GM21390 (cell line): ENCODE data around the gene PIAS4.

Experiments used
- ATAC-seq: cut with Tn5 transposase; IDR thresholded peaks from one replicate; pipeline ENCODE4 v1.9.1; 2021; ENCODE audit not compliant: unreplicated experiment

The PIAS4 gene

GRCh38 chr19:4042064-4042730 is 34.7 kb downstream of the PIAS4 start:
- no peak for ATAC-seq

GRCh38 chr19:4042731-4043082 is 35.2 kb downstream of the PIAS4 start:
- ATAC-seq: no peak

- ATAC-seq: no peak
These were observed 35.9 kb downstream of the PIAS4 start for GRCh38 chr19:4043401-4043800.

GRCh38 chr19:4043966-4044715 is 36.6 kb downstream of the PIAS4 start:
- no peak for ATAC-seq

- ATAC-seq: no peak
These were observed 37.5 kb downstream of the PIAS4 start for GRCh38 chr19:4044990-4045465.

- ATAC-seq: no peak
These were observed 38.2 kb downstream of the PIAS4 start for GRCh38 chr19:4045597-4046361.

GRCh38 chr19:4046362-4046691 is 38.8 kb downstream of the PIAS4 start:
- ATAC-seq: no peak

GRCh38 chr19:4046946-4047683 is 39.6 kb downstream of the PIAS4 start:
- no peak for ATAC-seq

GRCh38 chr19:4049432-4049831 is 41.9 kb downstream of the PIAS4 start:
- ATAC-seq: no peak

- ATAC-seq: no peak
These were observed 43.9 kb downstream of the PIAS4 start for GRCh38 chr19:4051175-4052101.

- no peak for ATAC-seq
These were observed 44.8 kb downstream of the PIAS4 start for GRCh38 chr19:4052114-4052992.

GRCh38 chr19:4052993-4053422 is 45.5 kb downstream of the PIAS4 start:
- ATAC-seq: no peak

- no peak for ATAC-seq
These were observed 46.1 kb downstream of the PIAS4 start for GRCh38 chr19:4053423-4054324.

GRCh38 chr19:4054441-4055208 is 47.1 kb downstream of the PIAS4 start:
- no peak for ATAC-seq

GRCh38 chr19:4055209-4055552 is 47.6 kb downstream of the PIAS4 start:
- no peak for ATAC-seq

- ATAC-seq: no peak
These were observed 50.6 kb downstream of the PIAS4 start for GRCh38 chr19:4057931-4058692.
